Left lobe of liver (tissue), 2 donors: ENCODE data around the gene ITGA3. TPM values are rescaled to one million over a fixed set of nuclear protein-coding genes. Genes with fewer than 3 reads are reported as not detected.
"Not testable (repeated sequence)": the region's sequence is repeated elsewhere in the genome, so short reads cannot be mapped to it uniquely, and the experiment has no call there.

Experiments
- ATAC-seq: fragments of 200-7000 bp; cut with Tn5 transposase; one replicate; pipeline ENCODE4 v1.9.1; 2020; ENCODE audit warnings: mild to moderate bottlenecking, moderate library complexity
- DNase-seq: peaks from one replicate; pipeline ENCODE4 v3.0.0-alpha.2; 2020; ENCODE audit warnings: low spot score
- total RNA-seq: library from RNA; stranded (reverse); gene quantifications from one replicate; pipeline ENCODE4 v1.2.1, GENCODE V29; 2021
- donor health status: DM: no; HTN: no; CAD: no; lungs with moderate emphysema.
- donor health status: DM: no; HTN: yes; CAD: no.

The ITGA3 gene
- total RNA-seq, 1 donor from 2014 or later = 2.7 TPM

DNA sequence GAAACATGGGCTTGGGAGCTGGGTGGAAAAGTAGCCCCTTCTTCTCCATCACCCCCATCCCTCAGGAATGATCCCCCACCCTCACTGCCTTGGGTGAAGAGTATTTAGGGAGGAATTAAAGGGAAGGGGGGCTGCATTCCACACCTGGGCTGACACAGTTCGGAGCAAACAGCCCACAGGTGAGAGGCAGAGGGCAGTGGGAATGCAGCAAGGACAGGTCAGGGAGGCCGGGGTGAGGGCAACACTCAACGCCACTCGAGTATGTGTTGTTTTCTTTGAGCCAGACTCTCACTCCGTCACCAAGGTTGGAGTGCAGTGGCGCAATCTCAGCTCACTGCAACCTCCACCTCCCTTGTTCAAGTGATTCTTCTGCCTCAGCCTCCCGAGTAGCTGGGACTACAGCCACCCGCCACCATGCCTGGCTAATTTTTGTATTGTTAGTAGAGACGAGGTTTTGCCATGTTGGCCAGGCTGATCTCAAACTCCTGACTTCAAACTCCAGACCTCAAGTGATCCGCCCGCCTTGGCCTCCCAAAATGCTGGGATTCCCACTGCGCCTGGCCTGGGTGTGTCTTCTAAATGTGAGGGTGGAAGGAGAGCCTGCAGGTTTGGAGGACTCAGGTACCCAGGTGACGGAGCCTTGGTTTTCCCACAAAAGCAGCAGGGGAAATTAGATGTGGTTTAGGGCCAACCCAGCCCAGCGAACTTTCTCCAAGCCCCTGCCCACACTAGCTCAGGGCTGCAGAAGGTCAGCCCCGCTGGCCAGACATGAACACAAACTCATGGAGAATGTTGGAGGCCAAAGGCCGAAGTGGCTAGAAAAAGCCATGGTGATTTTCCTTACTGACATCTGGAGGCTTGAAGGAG is 21.2 kb upstream of the ITGA3 start:
- DNase-seq = no peak
- ATAC-seq = no peak

DNA sequence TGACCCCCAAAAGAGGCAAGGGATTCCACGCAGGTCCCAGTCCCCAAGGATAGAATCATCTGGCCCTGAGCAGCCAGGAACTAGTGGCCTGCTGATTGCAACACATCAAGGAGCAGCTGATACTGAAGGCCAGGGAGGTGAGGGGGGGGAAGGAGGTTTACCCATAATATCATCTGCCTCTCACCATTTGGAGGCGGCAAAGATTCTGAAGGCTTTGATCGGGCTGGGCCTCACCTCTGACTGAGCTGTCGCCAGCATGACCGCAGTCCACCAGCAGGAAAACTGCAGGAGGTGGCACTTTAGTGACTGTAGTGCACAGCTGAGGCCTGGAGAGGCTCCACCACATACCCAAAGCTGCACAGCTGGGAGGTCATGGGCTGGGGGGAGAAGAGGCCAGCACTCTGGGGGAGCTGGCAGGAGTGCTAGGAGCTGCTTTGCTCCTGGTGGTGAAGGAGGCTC is 20.5 kb upstream of the ITGA3 start:
- ATAC-seq (no peak), DNase-seq (no peak)

DNA sequence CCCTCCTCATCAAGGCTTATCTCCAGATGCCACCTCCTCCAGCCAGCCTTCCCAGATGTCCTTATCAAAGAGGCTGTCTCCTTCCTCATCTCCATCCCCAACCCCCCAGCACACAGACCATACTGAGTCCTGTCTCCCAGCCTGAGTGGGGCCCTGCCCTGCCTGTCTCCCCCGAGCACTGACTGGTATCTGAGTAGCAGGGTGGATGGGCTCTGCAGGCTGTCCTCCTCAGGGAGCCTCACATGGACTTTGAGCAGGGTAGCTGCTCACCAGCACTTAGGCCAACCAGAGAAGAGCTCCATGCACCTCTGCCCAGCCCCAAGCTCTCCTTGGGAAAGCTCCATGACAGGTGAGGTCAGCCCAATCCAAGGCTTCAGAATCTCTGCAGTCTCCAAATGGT is 20.0 kb upstream of the ITGA3 start:
- DNase-seq (no peak), ATAC-seq (no peak)

DNA sequence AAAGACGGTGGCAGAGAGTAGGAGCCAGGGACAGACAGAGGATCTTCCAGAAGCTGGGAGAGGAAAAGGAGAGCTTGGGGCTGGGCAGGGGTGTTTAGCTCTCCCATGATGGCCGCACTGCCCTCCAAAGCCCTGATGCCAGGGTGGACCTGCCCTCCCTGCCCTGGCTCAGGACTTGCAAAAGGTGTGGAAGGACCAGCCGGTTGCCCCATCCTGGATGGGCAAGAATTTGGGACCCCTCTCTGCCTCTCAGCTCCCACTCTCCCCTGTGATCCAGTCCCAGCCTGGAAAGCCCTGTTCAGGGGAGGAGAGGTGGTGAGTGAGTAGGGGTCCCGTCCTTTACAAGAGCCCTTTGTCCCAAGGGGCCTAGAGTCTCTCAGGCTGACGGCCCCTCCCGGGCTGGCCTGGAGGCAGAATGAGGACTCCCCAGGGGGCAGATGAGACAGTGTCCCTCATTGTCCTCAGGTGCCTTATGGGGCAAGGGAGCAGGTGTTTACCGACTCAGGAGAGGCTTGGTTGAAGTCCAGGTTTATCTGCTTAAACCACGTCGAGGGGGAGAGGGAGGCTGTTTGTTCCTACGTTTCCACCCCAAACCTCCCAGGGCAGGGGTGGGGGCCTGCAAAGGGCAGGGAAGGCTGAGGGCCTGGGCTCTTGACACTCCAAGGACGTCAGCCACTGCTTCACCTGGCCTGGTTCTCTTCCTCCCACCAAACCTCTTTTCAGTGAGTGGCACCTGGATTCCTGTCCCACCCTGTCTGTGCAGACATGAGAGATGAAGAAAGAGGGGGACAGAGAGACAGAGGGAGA is 19.3 kb upstream of the ITGA3 start:
- ATAC-seq = peak; percentile 21
- no peak for DNase-seq

DNA sequence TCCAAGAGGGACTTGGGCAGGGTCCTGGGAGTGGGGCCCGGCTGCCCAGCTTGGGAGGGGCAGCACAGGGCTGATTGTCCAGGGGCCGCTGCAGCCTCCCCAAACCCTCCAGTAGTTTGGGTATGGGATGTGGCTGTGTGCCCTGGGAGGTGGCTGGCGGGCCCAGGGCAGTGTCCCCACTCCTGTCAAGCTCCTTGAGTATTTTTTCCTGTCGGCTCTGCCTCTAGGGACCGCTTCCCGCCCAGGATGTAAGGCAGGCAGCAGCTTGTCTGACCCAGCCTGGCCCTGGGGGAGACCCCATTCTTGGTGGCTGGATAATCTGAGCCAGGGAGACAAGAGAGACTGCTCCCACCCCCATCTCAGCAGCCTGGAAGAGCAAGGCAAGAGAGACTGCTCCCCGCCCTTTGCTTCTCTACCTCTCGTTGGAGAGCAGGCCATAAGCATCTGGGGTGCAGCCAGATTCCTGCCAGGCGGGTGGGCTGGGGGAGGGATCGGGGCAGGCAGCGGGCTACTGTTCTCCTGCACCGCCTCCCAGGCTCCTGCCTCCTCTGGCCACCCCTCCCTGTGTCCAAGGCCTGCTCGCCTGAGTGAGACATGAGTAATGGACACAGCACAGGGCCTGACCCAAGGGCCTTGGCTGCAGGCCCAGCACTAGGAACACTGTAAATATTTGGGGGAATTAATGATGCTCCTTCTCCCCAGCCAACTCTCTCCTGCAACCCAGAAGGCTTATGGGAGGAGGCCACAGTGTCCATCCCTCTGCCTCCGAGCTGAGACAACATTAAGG is 18.4 kb upstream of the ITGA3 start:
- ATAC-seq = peak; percentile 63
- DNase-seq = no peak

DNA sequence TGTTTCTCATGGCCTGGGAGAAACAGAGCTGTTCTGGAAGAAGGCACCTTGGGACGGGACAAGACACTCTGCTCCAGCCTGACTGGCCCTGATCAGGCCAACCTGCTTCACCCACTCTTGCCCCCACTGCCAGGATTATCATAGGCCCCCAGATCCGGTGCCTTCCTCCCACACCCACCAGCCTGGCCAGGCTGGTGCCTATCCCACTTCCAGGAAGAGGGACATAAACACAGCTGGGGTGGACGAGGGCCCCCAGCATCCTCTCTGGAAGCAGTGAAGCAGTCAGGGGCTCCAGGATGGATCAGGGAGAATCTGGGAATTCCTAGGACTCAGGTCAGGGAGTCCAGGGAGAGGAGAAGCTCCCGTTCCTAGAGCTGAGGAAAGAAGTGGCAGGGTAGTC is 16.9 kb upstream of the ITGA3 start:
- no peak for ATAC-seq
- peak; percentile 28 for DNase-seq

DNA sequence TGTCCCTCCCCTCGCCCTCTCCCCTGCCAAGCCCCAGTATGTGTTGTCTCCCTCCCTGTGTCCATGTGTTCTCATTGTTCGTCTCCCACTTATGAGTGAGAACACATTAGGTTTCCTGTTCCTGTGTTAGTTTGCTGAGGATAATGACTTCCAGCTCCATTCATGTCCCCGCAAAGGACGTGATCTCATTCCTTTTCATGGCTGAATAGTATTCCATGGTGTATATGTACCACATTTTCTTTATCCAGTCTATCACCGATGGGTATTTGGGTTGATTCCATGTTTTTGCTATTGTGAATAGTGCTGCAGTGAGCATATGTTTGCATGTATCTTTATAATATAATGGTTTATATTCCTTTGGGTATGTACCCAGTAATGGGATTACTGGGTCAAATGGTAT is 15.4 kb upstream of the ITGA3 start:
- not testable (repeated sequence) for DNase-seq

DNA sequence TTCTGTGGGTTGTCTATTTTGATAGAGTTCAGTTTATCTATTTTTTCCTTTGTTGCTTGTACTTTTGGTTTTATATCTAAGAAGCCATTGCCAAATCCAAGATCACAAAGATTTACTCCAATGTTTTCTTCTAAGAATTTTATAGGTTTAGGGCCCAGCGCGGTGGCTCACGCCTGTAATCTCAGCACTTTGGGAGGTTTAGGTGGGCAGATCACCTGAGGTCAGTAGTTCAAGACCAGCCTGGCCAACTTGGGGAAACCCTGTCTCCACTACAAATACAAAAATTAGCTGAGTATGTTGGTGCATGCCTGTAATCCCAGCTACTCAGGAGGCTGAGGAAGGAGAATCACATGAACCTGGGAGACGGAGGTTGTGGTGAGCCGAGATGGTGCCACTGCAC is 13.7 kb upstream of the ITGA3 start:
- ATAC-seq (no peak), DNase-seq (no peak)

More for the DNA sequence above, 15.4 kb upstream of the ITGA3 start:
- not testable (repeated sequence) for ATAC-seq

DNA sequence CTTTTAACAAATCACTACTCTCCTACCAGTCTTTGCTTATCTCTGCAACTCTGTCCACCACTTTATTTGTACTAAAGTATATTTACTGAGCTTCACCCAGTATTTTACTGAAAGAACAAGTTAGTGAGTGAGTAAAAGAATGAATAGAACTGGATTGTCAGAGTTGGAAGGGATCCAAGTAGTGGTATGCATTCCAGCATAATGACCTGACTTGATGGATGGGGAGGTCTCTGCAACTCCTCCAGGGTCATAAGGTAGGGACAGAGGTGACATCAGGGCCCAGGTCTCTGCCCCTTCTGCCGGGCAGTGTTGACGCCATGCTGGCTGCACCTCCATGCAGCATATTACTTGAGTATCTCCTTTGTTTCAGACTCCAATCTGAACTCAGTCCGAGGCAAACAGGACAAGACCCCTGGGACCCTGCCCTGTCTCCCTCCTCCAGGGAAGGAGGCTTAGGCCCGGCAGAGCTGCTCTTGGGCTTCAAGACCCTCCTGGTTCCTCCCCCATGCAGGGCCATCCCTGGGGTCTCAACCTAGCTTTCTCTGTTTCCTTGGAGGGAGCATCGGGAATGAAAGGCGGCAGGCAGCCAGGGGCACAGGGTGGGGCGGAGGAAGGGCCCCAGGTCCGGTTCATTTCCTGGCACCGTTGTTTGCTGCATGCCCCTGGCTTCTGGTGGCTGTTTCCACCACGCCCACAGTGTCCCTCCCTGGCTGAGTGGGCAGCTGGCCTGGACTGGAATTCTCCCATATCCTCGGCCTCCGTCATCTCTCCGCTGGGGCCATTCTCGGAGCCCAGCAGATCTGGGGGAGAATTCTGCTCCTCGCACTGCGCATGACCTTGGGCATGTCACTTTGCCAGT is 12.4 kb upstream of the ITGA3 start:
- DNase-seq (no peak), ATAC-seq (peak; percentile 37)

DNA sequence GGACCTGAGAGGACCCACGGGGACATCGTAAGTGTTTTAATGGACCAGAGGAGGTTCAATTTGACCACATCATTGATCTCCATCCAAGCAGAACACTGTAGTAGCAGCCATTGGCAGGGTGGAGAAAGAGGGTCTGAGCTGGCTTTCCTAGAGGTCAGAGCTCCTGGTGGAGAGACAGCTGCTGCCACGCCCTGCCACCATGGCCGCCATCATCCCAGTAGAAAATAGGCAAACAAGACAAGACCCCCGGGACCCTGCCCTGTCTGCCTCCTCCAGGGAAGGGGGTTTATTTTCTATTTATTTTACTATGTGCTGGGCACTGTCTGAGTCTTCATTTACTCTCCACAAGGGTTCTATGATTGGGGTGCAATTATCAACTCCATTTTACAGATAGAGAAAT is 11.4 kb upstream of the ITGA3 start:
- no peak for DNase-seq

DNA sequence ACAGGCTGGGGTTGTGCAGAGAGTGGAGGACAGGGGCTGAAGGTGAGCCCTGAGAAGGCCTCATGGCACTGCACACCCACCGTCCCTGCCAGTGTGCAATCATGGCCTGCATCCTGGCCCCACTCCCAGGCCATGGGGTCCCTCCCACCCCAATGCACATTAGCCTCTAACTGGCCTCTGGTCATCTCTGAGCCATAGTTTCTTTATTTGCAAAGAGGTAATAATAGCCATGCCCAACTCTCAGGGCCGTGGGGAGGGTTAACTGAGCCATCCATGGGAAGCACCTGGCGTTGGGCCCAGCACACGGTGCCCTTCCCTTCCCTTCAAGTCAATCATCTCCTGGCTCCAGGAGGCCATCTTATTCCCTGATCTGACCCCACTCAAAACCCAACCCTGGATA is 10.8 kb upstream of the ITGA3 start:
- DNase-seq (no peak), ATAC-seq (no peak)

More for the DNA sequence above, 11.4 kb upstream of the ITGA3 start:
- ATAC-seq = no peak

DNA sequence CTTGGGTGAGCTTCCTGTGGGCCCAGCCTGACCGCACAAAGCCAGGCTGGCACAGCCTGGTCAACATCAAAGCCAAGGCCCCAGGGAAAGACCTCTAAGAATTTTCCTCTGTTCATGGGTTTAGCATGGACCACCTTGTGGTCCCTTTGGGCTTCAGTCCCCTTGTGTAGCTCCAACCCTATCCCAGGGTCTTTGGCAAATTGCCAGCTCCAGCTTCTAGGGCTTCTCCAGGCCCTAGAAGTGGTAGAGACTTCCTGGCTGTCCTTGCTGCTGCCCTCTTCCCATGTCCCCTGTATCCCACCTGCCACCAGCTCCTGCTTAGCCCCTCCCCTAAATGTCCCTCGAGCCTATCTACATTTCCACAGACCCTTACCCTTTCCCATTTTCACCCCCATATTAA is 9.7 kb upstream of the ITGA3 start:
- DNase-seq (no peak), ATAC-seq (peak; percentile 23)

DNA sequence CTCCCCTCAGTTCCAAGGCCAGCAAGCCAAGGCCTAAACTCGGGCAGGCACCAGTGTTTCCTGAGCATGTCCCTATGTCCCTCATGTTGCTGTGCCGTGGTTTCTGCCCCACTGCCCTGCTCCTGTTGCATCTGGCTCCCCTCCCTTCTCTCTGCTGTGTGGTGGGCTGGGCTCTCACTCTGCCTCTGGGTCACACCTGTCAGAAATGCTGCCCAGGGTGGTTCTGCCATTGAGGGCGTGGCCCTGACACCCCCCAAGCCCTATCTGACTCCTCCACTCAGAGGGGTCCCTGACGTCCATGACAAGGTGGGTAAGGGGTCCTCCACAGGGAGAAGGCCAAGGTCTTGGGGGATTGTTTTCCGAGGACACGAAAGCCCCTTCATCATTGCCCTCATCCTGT is 9.2 kb upstream of the ITGA3 start:
- ATAC-seq = no peak
- no peak for DNase-seq

DNA sequence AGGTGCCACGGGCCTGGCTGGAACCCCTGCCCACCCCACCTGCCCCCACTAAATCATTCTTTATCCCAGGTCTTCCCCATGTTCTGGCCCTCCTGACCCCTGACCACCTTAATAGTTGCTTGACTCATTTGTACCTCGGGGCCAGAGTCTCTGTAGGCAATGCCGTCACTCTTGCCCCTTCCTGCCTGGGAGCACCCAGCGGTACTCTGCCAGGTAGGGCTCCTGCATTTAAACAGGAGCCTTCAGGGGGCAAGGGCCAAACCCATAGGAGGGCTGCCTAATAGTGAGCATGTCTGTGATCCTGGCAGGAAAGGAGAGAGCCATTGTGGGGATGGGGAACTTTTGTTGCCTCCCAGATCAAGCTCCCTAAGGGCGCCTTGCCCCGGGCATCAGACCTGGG is 8.8 kb upstream of the ITGA3 start:
- no peak for DNase-seq
- no peak for ATAC-seq

DNA sequence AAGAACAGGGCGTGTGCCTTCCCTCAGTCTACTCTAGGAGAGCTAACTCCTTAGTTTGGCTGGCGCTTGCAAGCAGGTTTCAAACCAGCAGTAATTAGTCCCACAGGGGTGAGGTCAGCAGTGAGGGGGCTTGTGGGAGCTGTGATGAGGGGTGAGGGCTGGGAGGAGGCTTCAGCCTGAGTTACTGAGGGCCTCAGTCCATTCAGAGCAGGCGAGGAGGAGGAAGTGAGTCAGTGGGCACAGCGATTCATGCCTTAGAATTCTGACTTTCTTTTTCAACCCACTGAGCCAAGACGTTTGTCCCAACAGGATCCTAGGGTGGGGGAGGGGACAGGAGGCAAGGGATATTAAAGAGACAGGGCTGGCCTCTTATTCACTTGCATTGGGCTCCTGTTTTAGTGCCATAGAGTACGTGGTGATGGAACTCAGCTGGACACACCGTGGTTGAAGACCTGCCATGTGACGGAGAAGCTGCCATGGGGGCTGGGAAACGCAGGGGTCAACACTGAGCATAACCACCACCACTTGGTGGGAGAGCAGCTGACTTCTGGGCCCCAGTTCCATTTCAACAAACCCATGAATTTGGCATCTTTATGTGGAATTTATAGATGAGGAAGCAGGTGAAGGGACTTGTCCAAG is 8.3 kb upstream of the ITGA3 start:
- no peak for ATAC-seq
- DNase-seq = no peak

DNA sequence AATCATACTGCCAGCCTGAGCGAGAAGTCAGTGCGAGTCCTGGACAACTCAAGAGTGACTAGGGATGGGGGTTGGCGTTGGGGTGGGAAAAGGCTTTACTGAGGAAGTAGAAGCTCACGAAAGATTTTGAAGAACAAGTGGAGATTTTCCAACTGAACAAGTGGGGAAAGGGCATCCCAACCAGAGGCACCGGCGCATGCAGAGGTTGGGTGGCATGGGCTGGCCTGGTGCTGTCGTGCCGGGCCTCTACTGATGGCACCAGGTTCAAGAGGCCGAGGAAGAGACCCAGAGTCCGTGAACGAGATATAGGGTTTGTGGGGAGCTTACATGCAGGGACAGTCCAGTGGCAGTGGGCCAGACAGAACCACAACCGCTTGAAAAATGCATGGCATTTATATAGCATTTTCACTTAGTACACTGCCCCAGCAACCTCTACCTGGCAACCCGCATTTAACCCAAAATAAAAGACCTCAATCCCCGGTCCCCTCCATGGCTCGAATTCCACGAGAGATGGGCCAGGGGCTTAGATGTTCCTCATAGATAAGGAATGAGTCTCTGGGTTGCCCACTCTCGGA is 7.7 kb upstream of the ITGA3 start:
- DNase-seq (no peak), ATAC-seq (no peak)

DNA sequence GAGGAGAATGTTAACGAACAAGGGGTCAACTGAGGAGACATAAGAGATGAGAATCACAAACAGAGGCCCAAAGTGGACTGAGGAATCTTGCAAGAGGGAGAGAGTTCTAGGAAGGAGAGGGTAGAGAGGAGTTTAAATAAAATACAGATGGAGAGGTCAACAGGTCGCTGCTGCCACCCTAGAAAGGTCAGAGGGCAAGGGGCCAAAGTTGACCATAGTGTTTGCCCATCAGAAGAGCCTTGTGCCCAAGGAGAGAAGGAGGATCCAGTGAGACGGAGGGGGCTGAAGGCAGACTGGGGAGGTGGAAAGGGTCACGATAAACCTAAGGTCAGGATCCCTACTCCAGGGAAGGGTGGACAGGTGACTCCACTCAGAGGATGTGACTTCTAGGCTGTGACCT is 6.9 kb upstream of the ITGA3 start:
- no peak for DNase-seq
- no peak for ATAC-seq

DNA sequence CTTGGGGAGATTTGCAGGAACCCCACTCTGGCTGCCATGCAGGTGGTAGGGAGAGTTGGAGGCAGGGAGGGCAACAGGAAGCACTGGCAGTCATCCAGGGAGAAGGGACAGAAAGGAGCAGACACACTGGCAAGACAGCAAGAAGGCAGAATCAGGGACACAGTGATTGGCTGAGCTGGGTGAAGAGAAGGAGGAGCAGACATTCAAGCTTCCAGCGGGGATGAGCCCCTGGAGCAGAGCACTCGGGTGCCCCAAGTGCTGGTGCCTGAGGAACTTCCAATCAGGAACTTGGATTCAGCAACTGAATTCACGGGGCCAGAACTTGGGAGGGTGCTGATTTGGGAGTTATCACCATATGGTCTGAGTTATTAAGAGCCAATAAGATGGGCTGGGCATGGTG is 6.3 kb upstream of the ITGA3 start:
- ATAC-seq (no peak), DNase-seq (no peak)

DNA sequence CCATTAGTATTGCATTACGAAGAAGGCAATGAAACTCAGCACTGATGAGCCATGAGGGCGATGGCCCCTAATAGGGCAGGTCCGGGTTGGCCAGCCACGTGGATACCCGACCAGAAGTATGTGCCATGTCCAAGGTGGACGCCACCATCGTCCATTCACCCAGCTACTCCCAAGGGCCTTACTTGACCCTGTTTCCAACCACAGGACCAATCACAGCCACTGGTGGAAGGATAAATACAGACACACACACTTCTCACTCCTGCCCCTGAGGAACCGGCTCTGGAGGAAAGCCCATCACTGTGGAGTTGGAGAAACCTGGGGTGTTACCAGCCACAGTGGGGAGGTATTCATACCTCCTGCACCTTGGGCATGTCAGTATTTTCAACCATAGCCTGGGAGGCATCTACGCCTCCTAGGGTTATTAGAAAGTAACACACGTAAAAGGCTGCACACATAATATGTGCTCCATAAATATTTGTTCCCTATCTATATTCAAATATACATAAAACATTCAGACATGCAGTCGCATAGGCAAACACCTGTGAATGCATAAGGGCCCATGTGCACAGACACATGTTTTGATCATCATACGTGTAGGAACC is 5.4 kb upstream of the ITGA3 start:
- DNase-seq = no peak
- no peak for ATAC-seq
